Colonic mucosa (tissue), 4 donors: ENCODE data around the gene LCAT. TPM values are rescaled to one million over a fixed set of nuclear protein-coding genes. Genes with fewer than 3 reads are reported as not detected.
A peak's percentile ranks its signal among the peaks of the same experiment; 100 is the strongest.

Experiments
- DNase-seq: peaks from one replicate; pipeline ENCODE4 v3.0.0-alpha.2; 2020
- H3K27ac ChIP-seq: fragments of 200-600 bp; one replicate; pipeline ENCODE4 v1.8.0; 2021
- H3K27me3 ChIP-seq: fragments of 200-600 bp; one replicate; pipeline ENCODE4 v1.8.0; 2021
- H3K36me3 ChIP-seq: fragments of 200-600 bp; one replicate; pipeline ENCODE4 v1.8.0; 2021
- H3K4me1 ChIP-seq: fragments of 200-600 bp; one replicate; pipeline ENCODE4 v1.8.0; 2021; ENCODE audit warnings: mild to moderate bottlenecking
- H3K4me3 ChIP-seq: fragments of 200-600 bp; one replicate; pipeline ENCODE4 v1.8.0; 2021
- H3K9ac ChIP-seq, 2 donors: one replicate each; pipeline ENCODE4 v1.7.0; 2013; ENCODE audit warnings: control low read depth in 2 of 2, low read depth in 2 of 2, low read length in 2 of 2
- H3K9me3 ChIP-seq: fragments of 200-600 bp; one replicate; pipeline ENCODE4 v1.8.0; 2021
- intact Hi-C: fragments of 100-400 bp; cut with DNase I; formaldehyde crosslinking; loops from one replicate; pipeline ENCODE4 v1.14.1; 2022
- total RNA-seq, 2 donors: library from RNA; stranded (reverse); fragmentation: NEBNext Ultra II Directional in 1 of 2; extraction: Animal tissue kit (Norgen Biotek cat#: 25700) in 1 of 2; gene quantifications; one replicate each; pipeline ENCODE4 v1.2.1, GENCODE V29; 2021
- TF ChIP-seq, protein P1 (sequence below): fragments of 200-600 bp; IDR thresholded peaks from one replicate; pipeline ENCODE4 v1.8.0; 2022; ENCODE audit warnings: antibody characterized with exemption, mild to moderate bottlenecking
- donor health status: healthy.
- donor health status: DM: no; HTN: no; CAD: no.
- donor health status: DM: no; HTN: no; CAD: no.

LCAT gene
- total RNA-seq, 2 donors from 2014 or later = 3.4 to 3.6 TPM

DNA sequence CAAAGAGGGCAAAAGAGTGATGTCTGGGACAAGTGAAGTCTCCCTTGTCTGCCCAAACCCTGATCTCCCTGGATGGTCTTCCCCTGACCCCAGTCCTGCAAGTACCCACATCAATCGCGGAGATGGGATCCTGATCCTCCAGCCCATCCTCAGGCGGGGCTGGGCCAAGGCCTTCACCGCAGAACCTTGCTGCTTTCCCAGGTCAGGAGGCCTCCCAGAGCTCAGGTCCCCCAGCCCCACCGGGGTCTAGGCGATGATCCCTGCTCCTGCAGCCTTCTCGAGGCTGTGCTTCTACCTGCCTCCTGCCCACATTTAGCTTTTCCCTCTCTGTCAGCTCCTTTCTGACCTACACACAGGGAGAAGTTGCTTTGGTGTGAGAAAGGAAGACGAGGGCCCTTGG, 18.2 kb upstream of the LCAT start:
- TF ChIP-seq, protein P1, sequence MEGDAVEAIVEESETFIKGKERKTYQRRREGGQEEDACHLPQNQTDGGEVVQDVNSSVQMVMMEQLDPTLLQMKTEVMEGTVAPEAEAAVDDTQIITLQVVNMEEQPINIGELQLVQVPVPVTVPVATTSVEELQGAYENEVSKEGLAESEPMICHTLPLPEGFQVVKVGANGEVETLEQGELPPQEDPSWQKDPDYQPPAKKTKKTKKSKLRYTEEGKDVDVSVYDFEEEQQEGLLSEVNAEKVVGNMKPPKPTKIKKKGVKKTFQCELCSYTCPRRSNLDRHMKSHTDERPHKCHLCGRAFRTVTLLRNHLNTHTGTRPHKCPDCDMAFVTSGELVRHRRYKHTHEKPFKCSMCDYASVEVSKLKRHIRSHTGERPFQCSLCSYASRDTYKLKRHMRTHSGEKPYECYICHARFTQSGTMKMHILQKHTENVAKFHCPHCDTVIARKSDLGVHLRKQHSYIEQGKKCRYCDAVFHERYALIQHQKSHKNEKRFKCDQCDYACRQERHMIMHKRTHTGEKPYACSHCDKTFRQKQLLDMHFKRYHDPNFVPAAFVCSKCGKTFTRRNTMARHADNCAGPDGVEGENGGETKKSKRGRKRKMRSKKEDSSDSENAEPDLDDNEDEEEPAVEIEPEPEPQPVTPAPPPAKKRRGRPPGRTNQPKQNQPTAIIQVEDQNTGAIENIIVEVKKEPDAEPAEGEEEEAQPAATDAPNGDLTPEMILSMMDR = no peak
- intact Hi-C loops = no loop called here
- no peak overlapping the region for H3K27ac ChIP-seq
- no peak for DNase-seq
- no peak overlapping the region for H3K9ac ChIP-seq
- peaks cover 6% of the 10 kb centered on the region for H3K4me1 ChIP-seq
- H3K36me3 ChIP-seq = no peaks in the 10 kb centered on the region
- H3K9me3 ChIP-seq = no peaks in the 10 kb centered on the region
- no peaks in the 10 kb centered on the region for H3K27me3 ChIP-seq
- no peak overlapping the region for H3K4me3 ChIP-seq

GRCh38 chr16:67961551-67961957, 17.6 kb upstream of the LCAT start:
- H3K4me3 ChIP-seq = no peak overlapping the region
- H3K4me1 ChIP-seq = peaks cover 2% of the 10 kb centered on the region

GRCh38 chr16:67959536-67960329, 15.8 kb upstream of the LCAT start:
- Histone ChIP-seq H3K9ac (peak overlapping the region; percentile 12 to 59), H3K27ac (no peak overlapping the region), H3K4me3 (no peak overlapping the region), H3K36me3 (no peaks in the 10 kb centered on the region), H3K4me1 (no peaks in the 10 kb centered on the region), H3K27me3 (no peaks in the 10 kb centered on the region), H3K9me3 (no peaks in the 10 kb centered on the region)
- TF ChIP-seq, protein P1 = no peak
- intact Hi-C loops = no loop called here
- DNase-seq = no peak

More at GRCh38 chr16:67961551-67961957, 17.6 kb upstream of the LCAT start:
- no peaks in the 10 kb centered on the region for H3K27me3 ChIP-seq
- no peaks in the 10 kb centered on the region for H3K9me3 ChIP-seq
- TF ChIP-seq, protein P1 = no peak
- H3K9ac ChIP-seq = no peak overlapping the region
- no peaks in the 10 kb centered on the region for H3K36me3 ChIP-seq
- H3K27ac ChIP-seq = no peak overlapping the region
- intact Hi-C loops = no loop called here
- DNase-seq = peak; percentile 89

GRCh38 chr16:67957622-67958021, 13.7 kb upstream of the LCAT start:
- Histone ChIP-seq H3K27me3 (no peaks in the 10 kb centered on the region), H3K9me3 (no peaks in the 10 kb centered on the region), H3K4me1 (no peaks in the 10 kb centered on the region), H3K27ac (no peak overlapping the region), H3K36me3 (no peaks in the 10 kb centered on the region), H3K4me3 (no peak overlapping the region), H3K9ac (no peak overlapping the region)
- no peak for DNase-seq
- intact Hi-C loops = no loop called here
- TF ChIP-seq, protein P1 = no peak

GRCh38 chr16:67954421-67955196, 10.7 kb upstream of the LCAT start:
- H3K4me1 ChIP-seq = no peaks in the 10 kb centered on the region
- no peaks in the 10 kb centered on the region for H3K36me3 ChIP-seq
- TF ChIP-seq, protein P1 = no peak
- H3K4me3 ChIP-seq = no peak overlapping the region
- intact Hi-C loops = no loop called here
- no peak overlapping the region for H3K9ac ChIP-seq
- H3K27ac ChIP-seq = no peak overlapping the region
- no peaks in the 10 kb centered on the region for H3K9me3 ChIP-seq
- no peak for DNase-seq
- no peaks in the 10 kb centered on the region for H3K27me3 ChIP-seq
